Astrocyte (in vitro differentiated cells and primary cell): ENCODE measurements around the gene OPA1.

Source experiments
- EZH2 ChIP-seq: IDR thresholded peaks from 2 replicates; pipeline ENCODE4 v1.6.1; 2012; ENCODE audit warnings: mild to moderate bottlenecking, low read length, inconsistent platforms; ENCODE audit not compliant: insufficient read depth
- TF ChIP-seq, protein P1 (sequence below): IDR thresholded peaks from 2 replicates; pipeline ENCODE4 v1.5.1; 2011; ENCODE audit warnings: low read depth, mild to moderate bottlenecking, inconsistent platforms, low read length, moderate library complexity; ENCODE audit not compliant: insufficient read depth

DNA sequence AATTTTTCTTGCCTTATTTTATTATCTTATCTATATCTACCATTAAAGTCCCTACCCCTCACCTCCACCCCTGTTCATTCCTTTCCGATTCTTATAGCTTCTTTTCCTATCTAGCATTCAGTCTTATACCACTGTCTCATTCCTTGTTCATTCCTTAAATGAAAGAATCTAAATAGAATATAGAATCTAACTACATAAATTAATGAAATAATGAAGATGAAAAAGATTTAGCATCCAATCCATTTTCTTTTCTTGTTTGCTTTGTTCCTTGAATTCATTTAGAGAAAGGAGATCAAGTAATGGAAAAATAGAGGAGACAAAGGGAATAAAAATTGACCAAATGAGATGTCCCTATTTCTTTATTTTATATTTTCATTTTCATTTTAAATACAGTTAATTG, 67.2 kb downstream of the OPA1 start:
- TF ChIP-seq, protein P1, sequence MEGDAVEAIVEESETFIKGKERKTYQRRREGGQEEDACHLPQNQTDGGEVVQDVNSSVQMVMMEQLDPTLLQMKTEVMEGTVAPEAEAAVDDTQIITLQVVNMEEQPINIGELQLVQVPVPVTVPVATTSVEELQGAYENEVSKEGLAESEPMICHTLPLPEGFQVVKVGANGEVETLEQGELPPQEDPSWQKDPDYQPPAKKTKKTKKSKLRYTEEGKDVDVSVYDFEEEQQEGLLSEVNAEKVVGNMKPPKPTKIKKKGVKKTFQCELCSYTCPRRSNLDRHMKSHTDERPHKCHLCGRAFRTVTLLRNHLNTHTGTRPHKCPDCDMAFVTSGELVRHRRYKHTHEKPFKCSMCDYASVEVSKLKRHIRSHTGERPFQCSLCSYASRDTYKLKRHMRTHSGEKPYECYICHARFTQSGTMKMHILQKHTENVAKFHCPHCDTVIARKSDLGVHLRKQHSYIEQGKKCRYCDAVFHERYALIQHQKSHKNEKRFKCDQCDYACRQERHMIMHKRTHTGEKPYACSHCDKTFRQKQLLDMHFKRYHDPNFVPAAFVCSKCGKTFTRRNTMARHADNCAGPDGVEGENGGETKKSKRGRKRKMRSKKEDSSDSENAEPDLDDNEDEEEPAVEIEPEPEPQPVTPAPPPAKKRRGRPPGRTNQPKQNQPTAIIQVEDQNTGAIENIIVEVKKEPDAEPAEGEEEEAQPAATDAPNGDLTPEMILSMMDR = no peak
- TF ChIP-seq EZH2 = no peak
